GM23338 (cell line): ENCODE measurements around the gene MAVS. TPM values are rescaled to one million over a fixed set of nuclear protein-coding genes. Genes with fewer than 3 reads are reported as not detected.

ENCODE experiments used
- ATAC-seq: fragments of 200-7000 bp; cut with Tn5 transposase; 3 replicates; pipeline ENCODE4 v1.9.1; 2020
- DNase-seq: peaks from one replicate; pipeline ENCODE4 v3.0.0-alpha.2; 2015; ENCODE audit warnings: low spot score
- H2AFZ ChIP-seq: fragments of 200-600 bp; sonication (generic); 2 replicates; pipeline ENCODE4 v1.8.0; 2016; ENCODE audit warnings: antibody characterized with exemption, mild to moderate bottlenecking, moderate library complexity
- H3F3A ChIP-seq: fragments of 200-600 bp; sonication (generic); replicated peaks from 2 replicates; pipeline ENCODE4 v1.8.0; 2017; ENCODE audit warnings: antibody characterized with exemption, mixed run types, low read depth
- H3K27ac ChIP-seq: fragments of 200-600 bp; sonication (generic); 2 replicates; pipeline ENCODE4 v1.6.1; 2016; ENCODE audit warnings: low read depth
- H3K27me3 ChIP-seq: fragments of 200-600 bp; sonication (generic); 2 replicates; pipeline ENCODE4 v1.8.0; 2016; ENCODE audit warnings: mild to moderate bottlenecking, mixed run types, moderate library complexity; ENCODE audit not compliant: insufficient read depth
- H3K36me3 ChIP-seq: fragments of 200-600 bp; sonication (generic); 2 replicates; pipeline ENCODE4 v1.8.0; 2016; ENCODE audit warnings: mild to moderate bottlenecking; ENCODE audit not compliant: insufficient read depth
- H3K4me1 ChIP-seq: fragments of 200-600 bp; sonication (generic); 2 replicates; pipeline ENCODE4 v1.8.0; 2016; ENCODE audit warnings: mild to moderate bottlenecking, moderate library complexity; ENCODE audit not compliant: insufficient read depth
- H3K4me2 ChIP-seq: fragments of 200-600 bp; sonication (generic); 2 replicates; pipeline ENCODE4 v1.7.1; 2017; ENCODE audit warnings: mixed run types
- H3K4me3 ChIP-seq: fragments of 200-600 bp; sonication (generic); 2 replicates; pipeline ENCODE4 v1.6.1; 2016; ENCODE audit warnings: mixed run types
- H3K79me2 ChIP-seq: fragments of 200-600 bp; sonication (generic); replicated peaks from 2 replicates; pipeline ENCODE4 v1.8.0; 2017; ENCODE audit warnings: mild to moderate bottlenecking; ENCODE audit not compliant: insufficient read depth
- H3K9me2 ChIP-seq: fragments of 200-600 bp; sonication (generic); 2 replicates; pipeline ENCODE4 v1.8.0; 2017; ENCODE audit not compliant: insufficient read depth
- H4K20me1 ChIP-seq: fragments of 200-600 bp; sonication (generic); replicated peaks from 2 replicates; pipeline ENCODE4 v1.8.0; 2017; ENCODE audit warnings: mild to moderate bottlenecking; ENCODE audit not compliant: insufficient read depth
- H3K27ac Mint-ChIP-seq: 2 replicates; pipeline ENCODE4 v1.8.0; 2020; ENCODE audit warnings: inconsistent platforms, mild to moderate bottlenecking, moderate library complexity, mixed read lengths
- H3K27me3 Mint-ChIP-seq: 3 replicates; pipeline ENCODE4 v1.8.0; 2022; ENCODE audit warnings: low read depth, mild to moderate bottlenecking, moderate library complexity, mixed read lengths, inconsistent platforms; ENCODE audit not compliant: insufficient read depth, poor library complexity
- H3K36me3 Mint-ChIP-seq: 3 replicates; pipeline ENCODE4 v1.8.0; 2021; ENCODE audit warnings: low read depth, mild to moderate bottlenecking, inconsistent platforms, moderate library complexity, mixed read lengths
- H3K4me1 Mint-ChIP-seq: 3 replicates; pipeline ENCODE4 v1.8.0; 2020; ENCODE audit warnings: mild to moderate bottlenecking, inconsistent platforms, mixed read lengths
- H3K4me3 Mint-ChIP-seq: 3 replicates; pipeline ENCODE4 v1.8.0; 2021; ENCODE audit warnings: moderate library complexity, mild to moderate bottlenecking, inconsistent platforms, mixed read lengths
- H3K9me3 Mint-ChIP-seq: 3 replicates; pipeline ENCODE4 v1.8.0; 2020; ENCODE audit warnings: moderate library complexity, mild to moderate bottlenecking, inconsistent platforms, mixed read lengths
- CREB1 ChIP-seq: fragments of 250-450 bp; sonication (Bioruptor Pico); IDR thresholded peaks from 2 replicates; pipeline ENCODE4 v1.5.0; 2020; ENCODE audit warnings: low read depth, mild to moderate bottlenecking, moderate library complexity
- CTCF ChIP-seq, 2 experiments: fragments of 200-600 bp in 1 of 2; sonication (generic) in 1 of 2; conservative IDR thresholded peaks; 2 replicates each; pipeline versions ENCODE4 v1.5.1 to v1.6.1; 2016 to 2017; ENCODE audit warnings: antibody characterized with exemption in 2 of 2, low read depth in 2 of 2, mild to moderate bottlenecking in 2 of 2, moderate library complexity in 1 of 2
- ETS1 ChIP-seq: IDR thresholded peaks from 2 replicates; pipeline ENCODE4 v1.6.1; 2016; ENCODE audit warnings: antibody characterized with exemption
- STAT1 ChIP-seq: IDR thresholded peaks from one replicate; pipeline ENCODE4 v1.6.1; 2016; ENCODE audit warnings: antibody characterized with exemption; ENCODE audit not compliant: unreplicated experiment
- ZNF114 ChIP-seq: fragments of 250-450 bp; sonication (Bioruptor Pico); IDR thresholded peaks from 2 replicates; pipeline ENCODE4 v1.5.0; 2020; ENCODE audit warnings: mild to moderate bottlenecking, moderate library complexity
- ZNF462 ChIP-seq: fragments of 250-450 bp; sonication (Bioruptor Pico); IDR thresholded peaks from 2 replicates; pipeline ENCODE4 v1.5.0; 2020; ENCODE audit warnings: mild to moderate bottlenecking, moderate library complexity
- polyA plus RNA-seq: library from polyadenylated mRNA; unstranded; fragments of >200 nt; fragmentation: Nextera tagmentation; extraction: Ambion mirVana; gene quantifications from 2 replicates; pipeline ENCODE4 v1.2.1, GENCODE V29; 2016
- total RNA-seq: library from RNA; depleted of rRNA; stranded (reverse); fragments of >200 nt; shearing (Covaris generic); gene quantifications from 2 replicates; pipeline ENCODE4 v1.2.3, GENCODE V29; 2014

Gene MAVS
- total and polyA plus RNA-seq, 2 experiments from 2014 or later = 5.2 to 21.8 TPM

- no peak for TF ChIP-seq ETS1
- no peak for TF ChIP-seq STAT1
- TF ChIP-seq ZNF462 (CRISPR knock-in tag) = no peak
Measured at GRCh38 chr20:3813848-3814581, 32.6 kb upstream of the MAVS start (continued).

- ATAC-seq = no peak
- Mint-ChIP-seq H3K27ac (no peak overlapping the region), H3K27me3 (peaks cover 4% of the 10 kb centered on the region)
- no peak for TF ChIP-seq CREB1
- TF ChIP-seq ZNF114 = no peak
- no peak for TF ChIP-seq ETS1
- no peak for TF ChIP-seq CTCF (conservative IDR thresholded peaks at IDR 0.05; ENCODE audit: low read depth in 2 of 2)
Measured at GRCh38 chr20:3814928-3815495, 31.6 kb upstream of the MAVS start.

More at GRCh38 chr20:3814928-3815495, 31.6 kb upstream of the MAVS start:
- DNase-seq = no peak
- Histone ChIP-seq H4K20me1 (no peaks in the 10 kb centered on the region), H3K79me2 (no peaks in the 10 kb centered on the region), H3K4me1 (peaks cover 16% of the 10 kb centered on the region; the same call in 1 of the 2 replicates), H3K27me3 (no peaks in the 10 kb centered on the region), H3F3A (no peaks in the 10 kb centered on the region; the same call in 1 of the 2 replicates), H3K27ac (no peak overlapping the region), H3K4me2 (no peak overlapping the region), H3K36me3 (no peaks in the 10 kb centered on the region), H3K9me2 (no peaks in the 10 kb centered on the region), H3K4me3 (no peak overlapping the region), H2AFZ (no peak overlapping the region; the same call in 1 of the 2 replicates)
- H3K36me3 Mint-ChIP-seq = no peaks in the 10 kb centered on the region; the same call in 2 of the 3 replicates
- no peaks in the 10 kb centered on the region; the same call in 2 of the 3 replicates for H3K9me3 Mint-ChIP-seq
- H3K4me3 Mint-ChIP-seq = no peak overlapping the region
- peaks cover 18% of the 10 kb centered on the region for H3K4me1 Mint-ChIP-seq
